ENCODE results near the gene GULP1.

GRCh38 chr2:188437537-188437936, 145.9 kb downstream of the GULP1 start:
- TF ChIP-seq POLR2A (IDR thresholded peaks at IDR 0.05) (no peak), CTCF (IDR thresholded peaks at IDR 0.05) (no peak)
